Measurements from ENCODE around the gene CDC16. TPM values are rescaled to one million over a fixed set of nuclear protein-coding genes. Genes with fewer than 3 reads are reported as not detected.

CDC16 gene
- total and polyA plus RNA-seq, 2 donors (not counting 1 experiment from before 2014, with no cell fraction given) = 94.8 to 127 TPM

DNA sequence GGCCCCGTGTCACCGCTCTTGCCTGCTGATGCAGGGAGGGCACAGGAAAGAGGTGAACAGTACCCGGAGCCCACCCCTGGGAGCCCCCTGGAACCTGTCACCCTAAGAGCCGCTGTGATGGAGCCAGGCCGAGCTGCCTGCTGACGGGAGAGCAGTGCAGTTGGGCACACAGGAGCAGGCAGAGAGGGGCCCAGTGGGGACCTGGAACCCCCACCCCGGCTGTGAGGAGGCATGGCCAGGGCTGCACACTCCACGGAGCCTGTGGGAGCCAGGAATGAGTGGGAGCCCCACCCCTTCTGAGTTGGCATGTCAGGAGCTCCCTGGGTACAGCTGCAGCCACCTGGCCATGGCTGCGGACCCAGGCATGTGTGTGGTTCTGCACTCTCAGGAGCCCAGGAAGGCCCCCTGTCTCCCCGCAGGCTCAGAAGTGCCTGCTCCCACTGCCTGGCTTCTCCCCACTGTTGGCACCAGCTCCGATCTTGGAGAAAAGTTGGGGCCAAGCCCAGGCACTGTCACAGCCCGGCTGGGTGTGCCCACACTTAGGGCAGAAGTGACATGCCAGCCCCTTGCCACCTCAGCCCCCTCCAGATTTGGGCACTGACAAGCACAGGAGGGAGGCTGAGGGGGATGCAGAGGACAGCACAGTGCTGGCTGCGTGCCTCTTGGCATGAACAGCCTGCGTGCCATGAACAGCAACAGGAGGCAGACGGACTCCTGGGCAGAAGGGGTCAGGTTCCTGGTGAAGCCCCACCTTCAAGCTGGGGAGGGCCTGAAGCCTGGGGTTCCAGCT lies 49.3 kb upstream of the CDC16 start:
- Histone ChIP-seq H3K27me3 (replicated peaks in 1 of 4; ENCODE audit: control extremely low read depth in 1 of 4, control insufficient read depth in 3 of 4, insufficient read depth in 4 of 4, low read length in 3 of 4) (peaks cover 0 to 32% (median 5%) of the 10 kb centered on the region in 4 experiments), H2AFZ (ENCODE audit: insufficient read depth, low read depth, low read length, poor library complexity, severe bottlenecking) (no peak overlapping the region), H3K27ac (ENCODE audit: low read length in 2 of 2) (no peak overlapping the region), H3K4me3 (ENCODE audit: control extremely low read depth in 1 of 5, extremely low read depth in 1 of 5, insufficient read depth in 1 of 5, low read depth in 2 of 5, low read length in 4 of 5) (no peak overlapping the region), H3K79me2 (ENCODE audit: control insufficient read depth, insufficient read depth, low read length) (no peaks in the 10 kb centered on the region), H3K36me3 (replicated peaks in 1 of 2; ENCODE audit: control extremely low read depth in 1 of 2, control insufficient read depth in 1 of 2, extremely low read depth in 1 of 2, insufficient read depth in 2 of 2, low read length in 1 of 2) (no peaks in the 10 kb centered on the region), H3K4me2 (replicated peaks; ENCODE audit: low read depth, low read length, poor library complexity, severe bottlenecking) (no peak overlapping the region), H3K4me1 (ENCODE audit: control insufficient read depth in 2 of 2, insufficient read depth in 2 of 2, low read length in 2 of 2) (no peaks in the 10 kb centered on the region), H3K9ac (ENCODE audit: low read length) (no peak overlapping the region), H3K9me3 (ENCODE audit: control extremely low read depth in 1 of 3, control insufficient read depth in 2 of 3, insufficient read depth in 1 of 3, low read length in 2 of 3) (peaks cover 5 to 22% (median 17%) of the 10 kb centered on the region in 3 donors), H4K20me1 (ENCODE audit: control insufficient read depth, insufficient read depth, low read length, poor library complexity, severe bottlenecking) (no peaks in the 10 kb centered on the region)
- intact Hi-C loops (cut with micrococcal nuclease) = no loop called here
- TF ChIP-seq, protein P1, sequence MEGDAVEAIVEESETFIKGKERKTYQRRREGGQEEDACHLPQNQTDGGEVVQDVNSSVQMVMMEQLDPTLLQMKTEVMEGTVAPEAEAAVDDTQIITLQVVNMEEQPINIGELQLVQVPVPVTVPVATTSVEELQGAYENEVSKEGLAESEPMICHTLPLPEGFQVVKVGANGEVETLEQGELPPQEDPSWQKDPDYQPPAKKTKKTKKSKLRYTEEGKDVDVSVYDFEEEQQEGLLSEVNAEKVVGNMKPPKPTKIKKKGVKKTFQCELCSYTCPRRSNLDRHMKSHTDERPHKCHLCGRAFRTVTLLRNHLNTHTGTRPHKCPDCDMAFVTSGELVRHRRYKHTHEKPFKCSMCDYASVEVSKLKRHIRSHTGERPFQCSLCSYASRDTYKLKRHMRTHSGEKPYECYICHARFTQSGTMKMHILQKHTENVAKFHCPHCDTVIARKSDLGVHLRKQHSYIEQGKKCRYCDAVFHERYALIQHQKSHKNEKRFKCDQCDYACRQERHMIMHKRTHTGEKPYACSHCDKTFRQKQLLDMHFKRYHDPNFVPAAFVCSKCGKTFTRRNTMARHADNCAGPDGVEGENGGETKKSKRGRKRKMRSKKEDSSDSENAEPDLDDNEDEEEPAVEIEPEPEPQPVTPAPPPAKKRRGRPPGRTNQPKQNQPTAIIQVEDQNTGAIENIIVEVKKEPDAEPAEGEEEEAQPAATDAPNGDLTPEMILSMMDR (IDR thresholded peaks at IDR 0.05) = no peak
- no peak for TF ChIP-seq EZH2 (IDR thresholded peaks at IDR 0.05; ENCODE audit: borderline replicate concordance, insufficient read depth, low read depth, low read length, poor library complexity, severe bottlenecking)
- ATAC-seq (ENCODE audit: low read depth) (no peak), DNase-seq (no peak)
- H3K27me3 Mint-ChIP-seq = peaks cover 32% of the 10 kb centered on the region
- 94% methylated on average over 15 of the region's 15 CpGs for WGBS (ENCODE audit: insufficient coverage)
- POLR2A ChIA-PET = no interaction called here
- CTCF ChIA-PET = no interaction called here
- H3K4me3 Mint-ChIP-seq = no peak overlapping the region
- no peaks in the 10 kb centered on the region for H3K9me3 Mint-ChIP-seq (ENCODE audit: insufficient read depth)
- no peaks in the 10 kb centered on the region for H3K4me1 Mint-ChIP-seq
- no peak overlapping the region for H3K27ac Mint-ChIP-seq

DNA sequence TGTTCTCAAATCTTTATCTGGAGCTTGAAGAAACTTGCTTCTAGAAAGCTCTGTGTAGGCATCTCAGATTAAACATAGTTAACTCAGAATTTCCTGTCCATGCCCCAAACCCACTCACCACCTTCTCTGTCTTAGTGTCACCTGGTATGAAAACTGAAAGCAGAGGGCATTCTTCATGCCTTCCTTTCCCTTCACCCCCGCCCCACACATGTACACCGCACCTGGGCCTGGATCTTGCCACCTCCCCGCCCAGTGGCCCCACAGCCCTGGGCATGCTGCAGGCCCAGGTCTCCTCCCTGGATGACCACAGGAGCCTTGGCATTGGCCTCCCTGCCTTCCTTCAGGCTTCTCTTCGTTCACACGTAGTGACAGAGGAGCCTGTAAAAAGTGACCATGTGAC lies 39.8 kb upstream of the CDC16 start:
- H4K20me1 ChIP-seq (ENCODE audit: control insufficient read depth, insufficient read depth, low read length, poor library complexity, severe bottlenecking) = no peaks in the 10 kb centered on the region
- H2AFZ ChIP-seq (ENCODE audit: insufficient read depth, low read depth, low read length, poor library complexity, severe bottlenecking) = no peak overlapping the region
- no peak overlapping the region for H3K4me3 ChIP-seq (ENCODE audit: control extremely low read depth in 1 of 5, extremely low read depth in 1 of 5, insufficient read depth in 1 of 5, low read depth in 2 of 5, low read length in 4 of 5)
- no peaks in the 10 kb centered on the region for H3K4me1 ChIP-seq (ENCODE audit: control insufficient read depth in 2 of 2, insufficient read depth in 2 of 2, low read length in 2 of 2)
- ATAC-seq (ENCODE audit: low read depth) (no peak), DNase-seq (no peak)
- no peak overlapping the region for H3K4me3 Mint-ChIP-seq
- H3K4me1 Mint-ChIP-seq = no peaks in the 10 kb centered on the region
- no peak overlapping the region for H3K9ac ChIP-seq (ENCODE audit: low read length)
- H3K27me3 Mint-ChIP-seq = no peaks in the 10 kb centered on the region
- H3K27ac Mint-ChIP-seq = no peak overlapping the region
- TF ChIP-seq, protein P1 (IDR thresholded peaks at IDR 0.05) = no peak
- TF ChIP-seq EZH2 (IDR thresholded peaks at IDR 0.05; ENCODE audit: borderline replicate concordance, insufficient read depth, low read depth, low read length, poor library complexity, severe bottlenecking) = no peak
- no peaks in the 10 kb centered on the region for H3K36me3 ChIP-seq (replicated peaks in 1 of 2; ENCODE audit: control extremely low read depth in 1 of 2, control insufficient read depth in 1 of 2, extremely low read depth in 1 of 2, insufficient read depth in 2 of 2, low read length in 1 of 2)
- WGBS (ENCODE audit: insufficient coverage) = 87% methylated on average over 5 of the region's 5 CpGs
- ChIA-PET CTCF (no interaction called here), POLR2A (no interaction called here)
- H3K4me2 ChIP-seq (replicated peaks; ENCODE audit: low read depth, low read length, poor library complexity, severe bottlenecking) = no peak overlapping the region
- H3K27me3 ChIP-seq (replicated peaks in 1 of 4; ENCODE audit: control extremely low read depth in 1 of 4, control insufficient read depth in 3 of 4, insufficient read depth in 4 of 4, low read length in 3 of 4) = no peaks in the 10 kb centered on the region
- no peaks in the 10 kb centered on the region for H3K9me3 Mint-ChIP-seq (ENCODE audit: insufficient read depth)
- no peaks in the 10 kb centered on the region for H3K79me2 ChIP-seq (ENCODE audit: control insufficient read depth, insufficient read depth, low read length)
- no peak overlapping the region for H3K27ac ChIP-seq (ENCODE audit: low read length in 2 of 2)
- intact Hi-C loops (cut with micrococcal nuclease) = no loop called here
- H3K9me3 ChIP-seq (ENCODE audit: control extremely low read depth in 1 of 3, control insufficient read depth in 2 of 3, insufficient read depth in 1 of 3, low read length in 2 of 3) = peaks cover 0 to 6% (median 5%) of the 10 kb centered on the region in 3 donors

Measured in B cell (primary cell).